ENCODE measurements around the gene LTF. TPM values are rescaled to one million over a fixed set of nuclear protein-coding genes. Genes with fewer than 3 reads are reported as not detected.

LTF gene
- polyA plus RNA-seq, 10 donors: 1.2 to 3.9 (median 1.9) TPM

- DNase-seq: no peak
Measured at GRCh38 chr3:46491089-46492070, 26.7 kb upstream of the LTF start.

GRCh38 chr3:46490338-46491084 is 25.8 kb upstream of the LTF start:
- DNase-seq: no peak

- DNase-seq: no peak
Measured at GRCh38 chr3:46489875-46490274, 25.2 kb upstream of the LTF start.

- no peak for DNase-seq
Measured at GRCh38 chr3:46489381-46489780, 24.7 kb upstream of the LTF start.

- peak; percentile 81 to 93 (median 89) for DNase-seq
Measured at GRCh38 chr3:46488735-46489361, 24.1 kb upstream of the LTF start.

- DNase-seq: no peak
Measured at GRCh38 chr3:46485779-46486175, 21.1 kb upstream of the LTF start.

- peak in 2 of 3 donors; percentile 44 to 63 for DNase-seq
Measured at GRCh38 chr3:46484911-46485778, 20.4 kb upstream of the LTF start.

- DNase-seq: no peak
Measured at GRCh38 chr3:46484388-46484787, 19.7 kb upstream of the LTF start.

GRCh38 chr3:46483825-46484224 is 19.1 kb upstream of the LTF start:
- DNase-seq: no peak

GRCh38 chr3:46482632-46483350 is 18.1 kb upstream of the LTF start:
- DNase-seq: peak in 2 of 3 donors; percentile 54 to 80

GRCh38 chr3:46481636-46482035 is 16.9 kb upstream of the LTF start:
- DNase-seq: no peak

GRCh38 chr3:46480491-46481195 is 15.9 kb upstream of the LTF start:
- DNase-seq: no peak

GRCh38 chr3:46479696-46480095 is 15.0 kb upstream of the LTF start:
- DNase-seq: no peak

GRCh38 chr3:46479021-46479420 is 14.3 kb upstream of the LTF start:
- DNase-seq: no peak

- DNase-seq: no peak
Measured at GRCh38 chr3:46478341-46478740, 13.6 kb upstream of the LTF start.

- DNase-seq: no peak
Measured at GRCh38 chr3:46477756-46478155, 13.1 kb upstream of the LTF start.

- no peak for DNase-seq
Measured at GRCh38 chr3:46477145-46477544, 12.4 kb upstream of the LTF start.

GRCh38 chr3:46472736-46473135 is 8.0 kb upstream of the LTF start:
- DNase-seq: no peak

- DNase-seq: no peak
Measured at GRCh38 chr3:46471371-46471914, 6.7 kb upstream of the LTF start.

GRCh38 chr3:46470831-46471230 is 6.1 kb upstream of the LTF start:
- DNase-seq: no peak
